GOT3 (cell line): ENCODE data around the gene FAM13C.
"Not testable (repeated sequence)": the region's sequence is repeated elsewhere in the genome, so short reads cannot be mapped to it uniquely, and the experiment has no call there.

ENCODE experiments used
- DNase-seq: peaks from one replicate; lab custom pipeline; 2025; ENCODE audit warnings: mixed read lengths; lab: John Stamatoyannopoulos, UW

Gene FAM13C

DNA sequence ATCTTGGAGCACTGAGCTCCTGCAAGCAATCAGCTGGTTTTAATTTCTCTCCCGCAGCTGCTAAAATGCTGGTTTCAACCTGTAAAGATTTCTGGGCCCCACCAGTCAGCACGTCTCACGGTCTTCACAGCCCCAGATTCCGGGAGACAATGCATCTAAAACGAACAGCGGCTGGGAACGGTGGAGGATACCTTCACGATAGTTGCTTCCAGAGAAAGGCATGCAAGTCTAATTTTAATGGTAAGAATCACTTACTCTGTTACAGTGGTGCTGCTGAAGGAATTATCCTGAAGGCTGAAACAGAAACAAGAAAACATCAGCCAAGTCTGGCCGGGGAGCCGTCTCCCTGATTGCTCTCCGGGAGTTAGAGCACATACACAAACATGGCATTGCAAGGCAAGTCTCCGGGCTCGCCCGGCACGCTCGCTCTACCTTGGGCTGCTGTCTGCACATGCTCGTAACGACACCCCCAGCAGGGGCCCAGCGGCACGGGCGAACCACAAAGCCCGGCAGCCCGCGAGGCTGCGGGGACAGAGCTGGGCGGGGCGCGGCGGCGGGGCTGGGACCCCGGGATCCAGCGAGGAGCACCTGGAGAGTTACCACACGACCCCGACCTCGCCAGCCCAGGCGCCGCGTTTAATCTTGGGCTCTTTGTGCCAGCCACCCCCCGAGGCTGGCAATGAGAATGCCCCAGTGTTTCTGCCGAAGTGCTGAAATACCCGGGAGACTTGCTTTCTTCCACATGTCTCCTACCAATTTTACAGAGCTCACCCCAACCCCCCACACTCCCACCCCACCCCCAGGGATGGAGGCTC, at the start of gene FAM13C:
FAM13C (minus strand) TSS at position 406 of the 815 bp plus-strand sequence; CDS start at position 317, 89 bp downstream.
- peak; percentile 44 for DNase-seq

DNA sequence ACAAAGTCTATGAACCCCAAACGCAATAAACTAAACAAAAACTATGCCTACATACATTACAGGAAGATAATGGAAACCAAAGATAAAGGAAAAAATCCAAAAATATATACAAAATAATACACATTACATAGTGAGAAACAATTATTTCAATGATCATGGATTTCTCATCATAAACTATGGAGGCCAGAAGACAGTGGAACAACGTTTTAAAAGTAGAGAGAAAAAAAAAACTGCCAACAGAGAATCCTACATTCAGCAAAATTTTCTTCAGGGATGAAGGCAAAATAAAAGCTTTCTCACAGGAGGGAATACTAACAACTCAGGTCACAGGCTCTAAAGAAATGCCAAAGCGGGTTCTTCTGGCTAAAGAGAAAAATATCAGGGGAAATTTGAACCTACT, 42.9 kb upstream of the FAM13C start:
- no peak for DNase-seq

- DNase-seq, result no peak
Observed at GRCh38 chr10:59400214-59400613, 37.9 kb upstream of the FAM13C start.

DNA sequence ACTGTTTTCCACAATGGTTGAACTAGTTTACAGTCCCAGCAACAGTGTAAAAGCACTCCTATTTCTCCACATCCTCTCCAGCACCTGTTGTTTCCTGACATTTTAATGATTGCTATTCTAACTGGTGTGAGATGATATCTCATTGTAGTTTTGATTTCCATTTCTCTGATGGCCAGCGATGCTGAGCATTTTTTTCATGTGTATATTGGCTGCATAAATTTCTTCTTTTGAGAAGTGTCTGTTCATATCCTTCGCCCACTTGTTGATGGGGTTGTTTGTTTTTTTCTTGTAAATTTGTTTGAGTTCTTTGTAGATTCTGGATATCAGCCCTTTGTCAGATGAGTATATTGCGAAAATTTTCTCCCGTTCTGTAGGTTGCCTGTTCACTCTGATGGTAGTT, 37.0 kb upstream of the FAM13C start:
- not testable (repeated sequence) for DNase-seq

- DNase-seq, result no peak
Observed at GRCh38 chr10:59397961-59398360, 35.6 kb upstream of the FAM13C start.

DNA sequence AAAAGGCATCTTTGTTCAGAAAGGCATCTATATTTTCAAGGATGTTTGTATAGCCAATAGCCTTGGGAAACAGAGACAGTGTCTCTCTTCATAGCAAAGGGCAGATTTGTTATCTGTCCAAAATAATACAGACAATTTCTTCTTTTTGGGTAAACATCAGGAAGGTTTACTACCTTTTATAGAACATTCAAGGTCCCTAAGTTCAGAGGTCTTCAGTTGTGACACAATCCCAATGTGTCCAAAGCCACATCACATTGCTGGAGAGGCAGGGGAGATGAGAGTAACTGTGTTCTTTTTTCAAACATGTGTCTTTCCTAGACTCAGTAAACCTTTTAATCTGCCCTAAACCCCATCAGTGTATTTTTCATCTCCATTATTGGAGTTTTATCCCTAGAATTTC, 33.6 kb upstream of the FAM13C start:
- no peak for DNase-seq

GRCh38 chr10:59393349-59393748, 31.0 kb upstream of the FAM13C start:
- no peak for DNase-seq

DNA sequence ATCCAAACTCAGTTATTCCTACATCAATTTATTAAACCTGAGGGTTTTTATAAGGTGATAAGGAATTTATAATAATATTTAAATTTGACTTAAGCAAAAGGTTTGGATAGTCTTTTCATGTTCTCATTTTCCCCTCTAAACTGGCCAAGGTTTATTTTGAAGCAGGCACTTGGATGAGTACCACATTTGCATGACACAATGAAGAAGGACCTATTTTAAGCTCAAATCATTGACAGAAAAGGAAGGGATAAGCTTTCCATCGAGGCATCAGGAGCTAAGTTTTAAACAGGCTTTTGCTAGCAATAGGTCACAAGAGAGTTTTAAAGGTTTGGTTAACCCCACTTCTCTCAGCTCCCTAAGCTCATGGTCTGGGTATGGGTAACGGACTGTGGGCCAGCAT, 28.7 kb upstream of the FAM13C start:
- no peak for DNase-seq

GRCh38 chr10:59388671-59388976, 26.3 kb upstream of the FAM13C start:
- no peak for DNase-seq

GRCh38 chr10:59387951-59388670, 25.8 kb upstream of the FAM13C start:
- peak; percentile 11 for DNase-seq

GRCh38 chr10:59384761-59385160, 22.4 kb upstream of the FAM13C start:
- no peak for DNase-seq

GRCh38 chr10:59383908-59384307, 21.6 kb upstream of the FAM13C start:
- DNase-seq, result no peak

DNA sequence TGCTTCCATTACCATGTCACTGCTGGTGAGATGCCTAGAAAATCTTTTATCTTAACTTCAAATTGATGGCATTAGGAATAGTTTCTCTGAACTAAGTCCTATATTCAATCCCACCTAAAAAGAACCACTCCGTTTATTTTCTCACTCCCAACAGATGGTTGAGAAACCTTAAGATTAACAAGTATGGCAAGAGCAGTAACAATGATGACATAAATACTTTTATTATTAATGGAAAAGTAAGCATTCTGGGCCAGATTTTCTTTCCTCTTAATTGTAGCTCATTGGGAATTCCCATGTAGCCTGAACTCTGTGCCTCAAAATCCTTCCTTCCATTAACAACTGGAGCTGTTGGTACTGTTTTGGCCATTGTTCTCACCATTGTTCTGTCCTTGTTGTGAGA, 21.1 kb upstream of the FAM13C start:
- DNase-seq, result no peak

- no peak for DNase-seq
Observed at GRCh38 chr10:59382831-59383295, 20.5 kb upstream of the FAM13C start.

DNA sequence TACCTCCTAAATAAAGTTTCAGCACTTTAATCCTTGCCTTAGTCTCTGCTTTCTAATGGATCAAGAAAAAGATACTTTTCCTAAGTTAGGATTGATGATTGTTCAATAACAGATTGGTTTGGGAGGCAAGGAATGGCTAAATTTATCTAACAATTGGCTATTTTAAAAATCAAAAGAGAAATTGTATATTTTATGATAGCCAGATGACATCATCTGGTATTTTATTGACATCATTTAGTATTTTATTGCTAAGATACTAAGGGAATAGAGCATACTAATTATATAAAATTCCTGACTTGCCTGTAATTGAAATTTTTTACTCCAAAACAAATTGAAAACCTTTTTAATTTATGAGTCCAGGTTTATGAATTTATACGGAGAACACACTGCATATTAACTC, 19.3 kb upstream of the FAM13C start:
- DNase-seq, result no peak

DNA sequence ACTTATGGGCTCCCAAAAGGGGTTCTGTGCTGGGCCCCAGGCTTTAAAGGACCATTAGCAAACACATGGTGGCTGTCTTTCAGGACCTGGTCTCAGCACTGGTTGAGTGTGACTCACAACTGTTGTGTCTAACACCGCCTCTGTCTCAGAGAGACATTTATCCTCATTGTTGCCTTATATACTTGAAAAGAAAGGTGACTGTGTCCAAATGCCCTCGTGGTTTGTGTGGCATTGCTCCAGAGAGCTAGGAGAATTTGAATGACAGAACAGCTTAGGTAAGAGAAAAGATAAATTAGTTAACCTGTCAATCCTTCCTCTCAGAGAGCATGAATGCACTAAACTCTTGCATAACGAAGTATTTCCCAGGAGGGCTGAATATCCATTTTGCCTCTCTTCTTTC, 14.5 kb upstream of the FAM13C start:
- no peak for DNase-seq

- no peak for DNase-seq
Observed at GRCh38 chr10:59375990-59376389, 13.6 kb upstream of the FAM13C start.

DNA sequence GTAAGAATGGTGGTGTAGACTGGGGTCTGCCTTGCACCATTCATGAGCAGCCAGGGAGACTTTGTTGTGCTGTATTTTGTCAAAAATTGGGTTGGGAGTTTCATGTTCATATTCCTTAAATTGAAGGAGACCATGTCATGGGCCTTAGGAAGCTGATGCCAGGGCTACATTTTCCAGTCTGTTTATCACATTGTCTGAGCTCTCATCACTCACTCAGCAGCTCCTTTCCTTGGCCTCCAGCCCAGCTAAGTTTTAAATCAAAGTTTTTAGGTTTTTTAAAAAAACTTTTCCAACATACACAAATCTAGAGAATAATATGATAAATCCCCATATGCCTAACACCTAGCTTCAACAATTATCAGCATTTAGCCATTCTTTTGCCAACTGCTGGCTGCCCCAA, 12.6 kb upstream of the FAM13C start:
- DNase-seq, result no peak

DNA sequence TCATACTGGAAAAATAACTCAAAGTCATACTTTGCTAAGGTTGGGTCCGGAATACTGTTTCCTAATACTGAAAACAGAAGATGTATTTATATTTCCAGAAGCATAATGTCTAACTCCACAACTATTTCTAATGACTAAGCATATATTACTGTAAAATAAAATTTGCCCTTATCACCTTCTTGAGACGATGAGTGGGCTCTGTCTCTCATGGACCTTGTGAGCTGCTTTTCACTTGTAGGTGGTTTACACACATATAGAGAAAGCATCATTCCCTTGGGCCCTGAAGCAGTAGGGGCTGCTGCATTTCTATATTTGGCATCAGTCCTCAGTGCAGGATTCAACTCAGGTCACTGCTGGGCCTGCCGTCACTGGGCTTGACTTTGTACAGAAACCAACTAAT, 10.7 kb upstream of the FAM13C start:
- DNase-seq, result no peak

DNA sequence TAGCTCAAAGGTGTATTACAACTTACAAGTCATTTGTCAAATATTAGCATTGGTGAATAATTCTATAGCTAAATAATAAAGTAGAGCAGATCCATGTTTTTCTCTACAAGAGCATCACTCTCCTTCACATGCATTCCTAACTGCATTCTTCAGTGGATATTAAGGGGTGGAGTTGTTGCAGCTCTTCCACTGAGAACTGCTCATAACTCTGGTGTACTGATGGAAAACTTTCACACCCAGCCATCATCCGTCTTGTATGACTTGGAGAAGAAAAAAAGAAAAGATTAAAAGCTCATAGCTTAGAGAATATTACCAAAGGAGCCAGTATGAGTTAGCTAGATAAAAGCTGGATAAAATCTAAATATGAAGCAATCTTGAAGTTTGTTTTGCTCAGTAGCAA, 10.2 kb upstream of the FAM13C start:
- no peak for DNase-seq

DNA sequence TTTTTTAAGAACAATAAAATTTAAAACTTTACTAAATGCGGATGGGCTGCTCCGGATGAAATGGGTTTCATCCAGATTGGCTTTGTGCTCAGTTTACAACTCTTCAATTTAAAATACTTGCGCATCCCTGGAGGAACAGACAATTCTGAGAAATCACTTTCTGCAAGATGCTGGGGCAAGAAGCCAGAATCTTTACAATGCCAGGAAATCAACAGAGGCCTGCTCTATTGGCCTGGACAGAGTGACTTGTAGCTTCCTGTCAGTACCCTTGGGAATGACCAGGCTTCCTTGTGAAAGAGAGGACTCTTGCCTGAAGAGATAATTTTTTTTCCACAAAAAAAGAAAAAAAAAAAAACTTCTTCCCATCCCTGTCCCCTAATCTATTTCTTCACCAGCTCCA, 3.9 kb upstream of the FAM13C start:
- no peak for DNase-seq

DNA sequence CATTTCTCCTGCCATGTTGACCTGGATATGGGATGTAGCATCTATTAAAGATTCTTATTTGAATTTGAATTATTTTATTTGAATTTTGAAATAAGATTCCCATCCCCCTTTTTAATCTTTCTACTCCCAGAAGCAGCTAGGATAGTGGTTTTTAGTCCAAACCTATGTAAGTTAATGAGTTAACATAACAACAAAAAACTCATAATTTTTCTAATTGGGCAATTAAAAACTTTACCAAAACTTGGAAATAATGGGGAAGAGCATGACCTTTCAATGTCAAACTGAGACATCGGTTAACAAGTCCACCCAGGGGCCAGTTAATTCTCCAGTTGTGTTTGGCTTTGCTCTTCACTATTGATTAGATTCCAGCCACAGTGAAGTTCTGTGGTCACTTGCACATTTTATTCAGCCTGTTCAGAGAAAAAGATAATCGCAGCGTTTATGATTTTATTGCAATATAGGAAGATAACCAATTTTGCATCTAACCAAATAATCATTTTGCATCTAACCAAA, 1.2 kb upstream of the FAM13C start:
- no peak for DNase-seq

GRCh38 chr10:59362959-59363381, 621 bp upstream of the FAM13C start:
- no peak for DNase-seq
